HTR-8/SVneo (cell line): ENCODE results near the gene NALCN.

ENCODE experiments used
- DNase-seq: peaks from one replicate; pipeline ENCODE4 v3.0.0; 2011; ENCODE audit warnings: low spot score, mixed read lengths; ENCODE audit not compliant: insufficient read length
- FAIRE-seq: peaks from 2 replicates; lab custom pipeline; 2011; peaks lifted over from hg19 to GRCh38; lab: Jason Lieb, UNC

The NALCN gene

GRCh38 chr13:101149735-101150384 is 266.4 kb downstream of the NALCN start:
- no peak for FAIRE-seq
- DNase-seq, result peak; percentile 20

- DNase-seq (no peak), FAIRE-seq (no peak)
Measured at GRCh38 chr13:101146101-101146898, 270.0 kb downstream of the NALCN start.

- FAIRE-seq, result no peak
Measured at GRCh38 chr13:101144808-101145419, 271.4 kb downstream of the NALCN start.

GRCh38 chr13:101140936-101141335 is 275.4 kb downstream of the NALCN start:
- DNase-seq, result no peak
- FAIRE-seq, result no peak

More at GRCh38 chr13:101144808-101145419, 271.4 kb downstream of the NALCN start:
- peak; percentile 18 for DNase-seq

GRCh38 chr13:101140087-101140770 is 276.1 kb downstream of the NALCN start:
- FAIRE-seq, result no peak
- no peak for DNase-seq

- FAIRE-seq, result no peak
- DNase-seq, result no peak
Measured at GRCh38 chr13:101139081-101139480, 277.2 kb downstream of the NALCN start.

- peak; percentile 22 for DNase-seq
- no peak for FAIRE-seq
Measured at GRCh38 chr13:101127741-101128353, 288.5 kb downstream of the NALCN start.

- DNase-seq, result no peak
- FAIRE-seq, result no peak
Measured at GRCh38 chr13:101123028-101123427, 293.3 kb downstream of the NALCN start.

- FAIRE-seq (no peak), DNase-seq (no peak)
Measured at GRCh38 chr13:101121608-101122007, 294.7 kb downstream of the NALCN start.

- FAIRE-seq (no peak), DNase-seq (no peak)
Measured at GRCh38 chr13:101120007-101120406, 296.3 kb downstream of the NALCN start.

GRCh38 chr13:101116826-101117225 is 299.5 kb downstream of the NALCN start:
- DNase-seq (no peak), FAIRE-seq (no peak)

GRCh38 chr13:101116341-101116740 is 300.0 kb downstream of the NALCN start:
- DNase-seq (no peak), FAIRE-seq (no peak)

GRCh38 chr13:101115762-101116171 is 300.5 kb downstream of the NALCN start:
- DNase-seq (no peak), FAIRE-seq (no peak)

- no peak for DNase-seq
- no peak for FAIRE-seq
Measured at GRCh38 chr13:101111894-101112293, 304.4 kb downstream of the NALCN start.

- FAIRE-seq (no peak), DNase-seq (no peak)
Measured at GRCh38 chr13:101109005-101109404, 307.3 kb downstream of the NALCN start.

- FAIRE-seq (no peak), DNase-seq (no peak)
Measured at GRCh38 chr13:101098873-101099272, 317.4 kb downstream of the NALCN start.

- FAIRE-seq (no peak), DNase-seq (no peak)
Measured at GRCh38 chr13:101092985-101093384, 323.3 kb downstream of the NALCN start.

GRCh38 chr13:101090287-101090686 is 326.0 kb downstream of the NALCN start:
- DNase-seq (no peak), FAIRE-seq (no peak)

- DNase-seq, result no peak
- no peak for FAIRE-seq
Measured at GRCh38 chr13:101085551-101085950, 330.8 kb downstream of the NALCN start.

- DNase-seq (no peak), FAIRE-seq (no peak)
Measured at GRCh38 chr13:101082441-101082840, 333.9 kb downstream of the NALCN start.
